Daoy (cell line): ENCODE measurements around the gene DBET. TPM values are rescaled to one million over a fixed set of nuclear protein-coding genes. Genes with fewer than 3 reads are reported as not detected.
"Not testable (repeated sequence)": the region's sequence is repeated elsewhere in the genome, so short reads cannot be mapped to it uniquely, and the experiment has no call there.

ENCODE experiments used
- DNase-seq: peaks from one replicate; pipeline ENCODE4 v3.0.0-alpha.2; 2015; ENCODE audit warnings: low read depth
- total RNA-seq: library from RNA; depleted of rRNA; stranded (reverse); fragments of >200 nt; shearing (Covaris generic); gene quantifications from 2 replicates; pipeline ENCODE4 v1.2.3, GENCODE V29; 2014; rRNA removed

DBET gene
- not detected in 2 replicates for total RNA-seq

DNA sequence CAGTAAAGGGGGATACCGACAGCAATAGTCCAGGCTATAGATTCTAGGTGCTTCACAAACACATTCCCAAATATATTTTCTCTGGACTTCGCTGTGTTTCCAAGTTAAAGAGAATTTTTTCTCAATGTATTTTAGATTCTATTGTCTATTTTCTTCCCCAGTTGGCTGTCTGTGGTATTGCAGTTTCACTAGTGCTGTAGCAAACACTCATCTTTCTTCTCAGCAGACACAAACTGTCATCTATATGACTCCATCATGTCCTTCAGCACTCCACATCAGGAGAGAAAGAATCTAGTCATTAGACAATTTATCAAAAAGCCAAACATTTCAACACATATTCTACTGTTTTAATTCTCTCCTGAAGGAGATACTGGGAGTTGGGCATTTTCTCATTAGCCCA, at the start of gene DBET:
DBET (plus strand) TSS at position 161 of the 400 bp plus-strand sequence.
- not testable (repeated sequence) for DNase-seq

DNA sequence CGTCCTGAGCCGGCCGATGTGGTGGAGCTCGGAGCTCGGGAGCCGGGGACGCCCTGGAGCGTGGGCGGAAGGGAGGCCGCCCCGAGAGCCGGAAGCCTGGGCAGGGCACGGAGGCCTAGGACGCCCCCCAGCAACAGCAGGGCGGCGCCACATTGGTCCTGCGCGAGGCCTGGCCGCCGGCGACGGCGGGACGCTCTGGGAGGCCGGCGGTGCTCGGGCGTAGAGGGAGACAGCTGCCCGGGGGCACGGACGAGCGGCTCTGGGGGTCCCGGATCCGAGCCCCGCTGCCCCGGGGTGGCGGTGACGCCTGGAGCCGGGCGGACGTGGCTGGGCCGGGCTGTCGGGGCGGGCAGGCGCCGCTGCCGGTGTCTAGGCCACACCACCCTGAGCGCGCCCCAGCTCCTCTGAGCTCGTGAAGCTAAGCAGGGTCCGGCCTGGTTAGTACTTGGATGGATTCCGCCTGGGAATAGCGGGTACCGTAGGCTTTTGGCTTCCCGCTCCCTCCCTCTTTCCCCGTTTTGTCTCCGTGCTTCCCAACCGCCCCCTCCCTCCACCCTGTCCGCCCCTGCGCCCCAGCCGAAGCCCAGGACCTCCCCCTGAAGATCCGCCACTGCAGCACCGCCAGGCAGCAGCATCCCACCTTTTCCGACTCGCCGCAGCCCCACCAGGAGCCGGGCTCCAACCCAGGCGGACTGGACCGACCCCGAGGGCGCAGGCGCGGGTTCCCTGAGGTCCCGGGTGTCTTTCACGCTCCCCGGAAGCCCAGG, 49.3 kb upstream of the DBET start:
- DNase-seq = peak; percentile 74

DNA sequence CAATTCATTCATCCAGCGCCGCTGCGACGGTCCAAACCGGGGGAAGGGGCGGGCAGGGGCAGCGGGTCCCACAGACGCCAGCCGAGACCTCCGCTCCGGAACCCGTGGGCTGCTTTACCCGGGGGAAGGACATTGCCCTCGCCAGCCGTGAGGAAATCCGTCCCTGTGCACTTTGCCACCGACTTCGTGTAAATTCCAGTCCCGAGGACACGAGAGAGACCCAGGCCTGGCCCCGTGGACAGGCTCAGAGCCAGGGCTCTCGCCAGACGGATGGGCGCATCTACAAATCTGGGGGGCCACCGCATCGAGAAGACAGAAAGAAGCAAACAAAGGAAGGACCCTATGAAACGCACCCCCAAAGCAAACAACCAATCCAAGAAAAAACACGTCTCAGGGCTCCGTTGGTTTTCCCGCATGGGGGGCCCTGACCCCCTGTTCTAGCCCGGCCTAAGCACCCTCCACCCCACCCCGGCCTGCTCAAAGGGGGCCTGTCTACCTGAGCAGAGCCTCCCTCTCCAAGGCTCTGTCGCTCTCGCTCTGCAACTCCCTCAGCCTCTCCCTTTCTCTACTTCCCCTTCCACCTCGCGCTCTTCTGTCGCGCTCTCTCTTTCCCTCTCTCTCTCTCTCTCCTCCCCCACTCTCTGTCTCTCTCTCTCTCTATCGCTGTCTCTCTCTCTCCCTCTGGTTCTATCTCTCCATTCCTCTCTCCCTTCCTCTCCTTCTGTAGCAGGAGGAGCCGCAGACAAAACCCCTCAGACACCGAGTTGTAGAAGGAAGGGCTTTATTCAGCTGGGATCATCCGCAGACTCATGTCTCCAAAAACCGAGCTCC, 48.5 kb upstream of the DBET start:
- DNase-seq = peak; percentile 4

DNA sequence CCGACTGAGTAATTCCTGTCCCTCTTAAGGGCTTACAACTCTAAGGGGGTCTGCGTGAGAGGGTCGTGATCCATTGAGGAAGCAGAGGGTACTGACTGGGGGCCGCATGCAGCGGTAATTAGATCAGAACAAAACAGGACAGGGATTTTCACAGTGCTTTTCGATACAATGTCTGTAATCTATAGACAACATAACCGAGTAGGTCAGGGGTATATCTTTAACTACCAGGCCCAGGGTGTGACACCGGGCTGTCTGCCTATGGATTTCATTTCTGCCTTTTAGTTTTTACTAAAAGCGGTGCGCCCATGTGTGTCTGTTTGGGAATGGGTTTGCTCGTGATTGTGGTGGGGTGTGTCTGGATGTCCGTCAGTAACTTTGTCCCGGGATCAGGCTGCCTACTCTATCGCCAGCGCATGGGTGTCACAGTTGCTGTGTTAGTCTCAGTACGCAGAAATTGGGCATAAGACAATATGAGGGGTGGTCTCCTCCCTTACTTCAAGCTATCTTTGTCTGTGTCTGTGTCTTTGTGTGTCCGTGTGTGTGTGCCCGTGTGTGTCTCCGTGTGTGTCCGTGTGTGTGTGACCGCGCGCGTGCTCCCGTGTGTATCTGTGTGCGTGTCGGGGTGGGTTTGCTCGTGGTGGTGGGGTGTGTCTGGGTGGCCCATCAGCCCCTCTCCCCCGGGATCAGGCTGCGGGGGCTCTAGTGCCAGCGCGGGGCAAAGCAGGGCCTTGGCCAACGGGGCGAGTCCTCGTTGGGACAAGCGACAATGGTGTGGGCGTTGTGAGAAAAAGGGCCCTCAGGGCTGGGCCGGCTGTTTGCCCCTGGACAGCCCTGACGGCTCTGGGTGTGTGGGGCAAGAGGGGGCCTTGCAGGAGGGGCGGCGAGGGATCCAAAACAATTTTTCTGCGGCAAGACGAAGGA, 47.7 kb upstream of the DBET start:
- DNase-seq = no peak

DNA sequence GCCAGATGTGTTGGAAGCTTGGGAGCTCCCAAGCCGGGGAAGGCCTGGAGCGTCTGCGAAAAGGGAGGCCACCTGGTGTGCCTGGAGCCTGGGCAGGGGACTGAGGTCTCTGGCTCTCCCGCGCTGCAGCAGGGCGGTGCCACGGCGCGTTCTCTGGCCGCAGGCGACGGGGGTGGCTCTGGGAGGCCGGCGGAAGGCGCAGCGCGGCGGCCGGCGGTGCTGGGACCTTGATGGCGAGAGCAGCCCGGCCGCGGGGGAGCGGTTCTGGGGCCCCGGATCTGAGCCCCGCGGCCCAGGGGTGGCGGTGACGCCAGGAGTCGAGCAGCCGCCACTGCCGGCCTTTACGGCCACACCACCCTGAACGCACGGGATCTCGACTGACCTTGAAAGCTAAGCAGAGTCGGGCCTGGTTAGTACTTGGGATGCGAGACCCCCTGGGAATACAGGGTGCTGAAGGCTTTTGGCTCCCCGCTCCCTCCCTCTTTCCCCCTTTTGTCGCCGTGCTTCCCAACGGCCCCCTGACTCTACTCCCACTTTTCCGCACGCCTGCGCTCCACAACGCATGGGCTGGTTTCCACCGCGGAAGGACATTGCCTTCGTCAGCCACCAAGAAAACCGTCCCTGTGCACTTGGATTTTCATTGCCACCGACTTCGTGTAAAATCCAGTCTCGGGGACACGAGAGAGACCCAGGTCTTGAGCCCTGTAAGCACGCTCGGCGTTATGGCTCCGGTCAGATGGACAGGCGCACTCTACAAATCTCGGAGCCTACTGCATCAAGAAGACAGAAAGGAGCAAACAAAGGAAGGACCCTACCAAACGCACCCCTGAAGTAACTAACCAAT, 46.7 kb upstream of the DBET start:
- DNase-seq = peak; percentile 17

DNA sequence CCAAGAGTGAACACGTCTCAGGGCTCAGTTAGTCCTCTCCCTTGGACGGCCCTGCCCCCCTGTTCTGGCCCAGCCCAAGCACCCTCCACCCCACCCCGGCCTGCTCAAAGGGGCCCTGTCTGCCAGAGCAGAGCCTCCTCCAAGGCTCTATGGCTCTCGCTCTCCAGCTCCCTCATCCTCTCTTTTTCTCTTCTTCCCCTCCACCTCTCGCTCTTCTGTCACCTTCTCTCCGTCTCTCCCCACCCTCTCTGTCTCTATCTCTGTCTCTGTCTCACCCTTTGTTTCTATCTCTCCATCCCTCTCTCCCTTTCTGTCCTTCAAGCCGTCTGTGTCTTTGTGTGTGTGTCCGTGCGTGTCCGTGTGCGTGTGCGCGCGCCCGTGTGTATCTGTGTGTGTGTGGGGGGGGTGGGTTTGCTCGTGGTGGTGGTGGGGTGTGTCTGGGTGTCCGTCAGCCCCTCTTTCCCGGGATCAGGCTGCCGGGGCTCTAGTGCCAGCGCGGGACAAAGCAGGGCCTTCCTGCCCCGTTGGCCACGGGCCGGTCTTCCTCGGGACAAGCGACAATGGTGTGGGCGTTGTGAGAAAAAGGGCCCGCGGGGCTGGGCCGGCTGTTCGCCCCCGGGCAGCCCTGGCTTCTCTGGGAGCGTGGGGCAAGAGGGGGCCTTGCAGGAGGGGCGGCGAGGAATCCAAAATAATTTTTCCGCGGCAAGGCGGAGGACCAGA, 45.9 kb upstream of the DBET start:
- DNase-seq = no peak

DNA sequence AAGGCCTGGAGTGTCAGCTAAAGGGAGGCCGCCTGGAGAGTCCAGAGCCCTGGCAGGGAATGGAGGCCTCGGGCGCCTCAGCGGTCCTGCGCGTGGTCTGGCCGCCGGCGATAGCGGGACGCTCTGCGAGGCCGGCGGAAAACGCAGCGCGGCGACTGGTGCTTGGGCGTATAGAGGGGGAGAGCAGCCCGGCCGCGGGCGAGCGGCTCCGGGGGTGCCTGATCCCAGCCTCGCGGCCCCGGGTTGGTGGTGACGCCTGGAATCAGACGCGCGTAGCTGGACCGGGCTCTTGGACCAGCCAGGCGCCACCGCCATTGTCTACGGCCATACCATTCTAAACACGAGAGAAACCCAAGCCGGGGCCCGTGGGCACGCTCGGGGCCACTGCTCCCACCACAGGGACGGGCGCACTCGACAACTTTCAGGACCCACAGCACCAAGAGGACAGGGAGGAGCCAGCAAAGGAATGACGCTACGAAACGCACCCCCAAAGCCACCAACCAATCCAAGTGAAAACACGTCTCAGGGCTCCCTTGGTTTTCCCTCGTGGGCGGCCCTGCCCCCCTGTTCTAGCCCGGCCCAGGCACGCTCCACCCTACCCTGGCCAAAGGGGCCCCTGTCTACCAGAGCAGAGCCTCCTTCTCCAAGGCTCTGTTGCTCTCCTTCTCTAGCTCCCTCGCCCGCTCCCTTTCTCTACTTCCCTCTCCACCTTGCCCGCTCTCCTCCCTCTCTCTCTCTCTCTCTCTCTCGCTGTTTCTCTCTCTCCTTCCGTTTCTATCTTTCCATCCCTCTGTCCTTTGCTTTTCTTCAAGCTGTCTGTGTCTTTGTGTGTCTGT, 45.1 kb upstream of the DBET start:
- peak; percentile 36 for DNase-seq

DNA sequence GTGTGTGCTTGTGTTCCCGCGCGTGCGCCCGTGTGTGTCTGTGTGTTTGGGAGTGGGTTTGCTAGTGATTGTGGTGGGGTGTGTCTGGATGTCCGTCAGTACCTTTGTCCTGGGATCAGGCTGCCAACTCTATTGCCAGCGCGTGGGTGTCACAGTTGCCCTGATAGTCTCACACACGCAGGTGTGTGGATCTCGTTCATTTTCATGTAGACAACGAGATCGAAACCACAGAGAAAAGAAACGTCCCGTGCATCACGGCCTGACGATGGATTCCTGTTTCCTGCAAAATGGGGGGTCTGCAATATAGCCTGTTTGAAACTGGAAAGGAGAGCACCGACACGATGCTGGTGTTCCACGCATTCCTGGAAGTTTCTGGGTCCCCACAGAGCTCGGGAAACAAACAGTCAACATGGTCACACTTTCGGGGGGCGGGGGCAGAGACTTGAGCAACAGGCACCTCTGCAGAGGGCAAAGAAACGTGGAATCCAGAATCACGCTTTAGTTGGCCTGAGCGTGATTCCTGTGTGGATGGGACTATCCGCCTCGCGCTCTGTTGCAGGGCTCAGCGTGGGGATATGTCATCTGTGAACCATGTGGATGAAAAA, 44.3 kb upstream of the DBET start:
- DNase-seq = not testable (repeated sequence)

DNA sequence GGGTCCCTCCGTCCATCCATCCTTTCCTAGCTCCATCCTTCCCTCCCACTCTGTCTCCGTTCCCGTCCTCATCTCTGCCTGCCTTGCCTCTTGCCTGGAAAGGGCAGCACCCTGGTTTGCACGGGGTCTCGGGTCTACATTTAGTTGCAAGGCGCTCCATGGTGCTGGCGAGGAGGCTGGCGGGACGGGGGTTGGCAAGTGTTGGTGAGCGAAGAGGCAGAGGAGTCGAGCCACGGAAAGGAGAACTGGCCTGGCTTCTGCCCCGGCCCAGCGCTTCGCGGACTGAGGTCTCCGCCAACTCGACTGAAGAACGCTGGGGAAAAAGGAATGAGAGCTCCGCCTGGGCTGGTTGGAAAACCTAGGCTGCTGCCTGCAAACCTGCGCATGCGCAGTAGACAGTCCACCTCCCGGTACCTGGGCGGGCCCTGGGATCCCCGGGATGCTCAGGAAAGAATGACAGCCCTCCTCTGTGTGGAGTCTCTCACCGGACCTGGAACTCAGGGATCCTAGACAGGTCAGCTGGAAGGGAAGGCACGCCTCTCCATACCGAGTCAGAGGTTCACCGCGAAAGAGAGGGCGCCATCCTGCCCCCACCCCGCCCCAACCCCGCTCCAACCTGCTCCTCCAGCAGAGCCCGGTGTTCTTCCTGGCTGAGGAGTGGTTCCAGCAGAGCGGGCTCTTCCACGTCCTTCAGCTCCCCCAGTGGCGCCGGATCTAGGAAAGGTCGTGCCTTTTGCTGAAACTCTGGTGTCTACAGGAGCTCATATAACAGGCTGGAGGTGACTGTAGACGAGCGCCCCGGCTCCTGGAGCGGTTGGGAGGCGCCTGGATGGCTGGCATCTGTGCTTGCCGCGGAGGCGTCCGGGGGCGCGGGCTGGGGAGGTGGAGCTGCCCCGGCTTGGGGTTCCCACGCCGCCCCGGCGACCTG, 43.2 kb upstream of the DBET start:
- DNase-seq = peak; percentile 78

DNA sequence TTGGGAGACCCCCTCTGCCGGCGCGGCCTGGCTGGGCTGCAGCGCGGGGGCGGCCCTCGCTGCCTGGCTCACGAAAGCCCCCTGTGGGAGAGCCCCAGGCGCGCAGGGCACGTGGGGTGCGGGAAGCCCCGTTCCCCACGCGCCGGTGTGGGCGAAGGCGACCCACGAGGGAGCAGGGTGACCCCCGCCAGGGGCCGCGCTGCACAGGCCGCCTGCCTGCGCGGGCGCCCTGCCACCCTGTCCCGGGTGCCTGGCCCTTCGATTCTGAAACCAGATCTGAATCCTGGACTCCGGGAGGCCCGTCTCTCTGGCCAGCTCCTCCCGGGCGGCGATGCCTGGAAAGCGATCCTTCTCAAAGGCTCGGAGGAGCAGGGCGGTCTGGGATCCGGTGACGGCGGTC, 42.3 kb upstream of the DBET start:
- not testable (repeated sequence) for DNase-seq

DNA sequence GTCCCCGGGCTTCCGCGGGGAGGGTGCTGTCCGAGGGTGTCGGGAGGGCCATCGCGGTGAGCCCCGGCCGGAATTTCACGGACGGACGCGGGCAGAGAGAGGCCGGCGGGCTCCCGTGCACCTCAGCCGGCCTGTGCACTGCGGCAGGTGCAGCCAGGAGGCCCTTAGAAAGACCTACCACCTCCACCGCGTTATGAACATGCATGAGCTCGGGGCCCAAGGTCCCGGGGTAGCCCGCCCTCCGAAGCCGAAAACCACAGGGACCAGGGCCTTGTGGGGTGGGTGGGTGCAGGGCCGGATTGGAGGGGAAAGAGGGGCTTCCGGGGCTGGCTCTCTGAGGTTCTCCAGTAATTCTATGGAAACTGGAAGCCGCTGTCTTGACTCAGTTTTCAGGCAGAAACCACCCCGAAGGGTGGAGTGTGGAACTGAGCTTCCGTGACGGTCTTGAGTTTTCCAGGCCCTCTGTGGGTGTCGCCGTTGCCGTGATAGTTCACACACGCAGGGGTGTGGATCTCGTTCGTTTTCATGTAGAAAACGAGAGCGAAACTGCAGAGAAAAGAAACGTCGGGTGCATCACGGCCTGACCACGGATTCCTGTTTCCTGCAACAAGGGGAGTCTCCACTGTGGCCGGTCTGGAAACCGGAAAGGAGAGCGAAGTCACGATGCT, 41.6 kb upstream of the DBET start:
- not testable (repeated sequence) for DNase-seq

DNA sequence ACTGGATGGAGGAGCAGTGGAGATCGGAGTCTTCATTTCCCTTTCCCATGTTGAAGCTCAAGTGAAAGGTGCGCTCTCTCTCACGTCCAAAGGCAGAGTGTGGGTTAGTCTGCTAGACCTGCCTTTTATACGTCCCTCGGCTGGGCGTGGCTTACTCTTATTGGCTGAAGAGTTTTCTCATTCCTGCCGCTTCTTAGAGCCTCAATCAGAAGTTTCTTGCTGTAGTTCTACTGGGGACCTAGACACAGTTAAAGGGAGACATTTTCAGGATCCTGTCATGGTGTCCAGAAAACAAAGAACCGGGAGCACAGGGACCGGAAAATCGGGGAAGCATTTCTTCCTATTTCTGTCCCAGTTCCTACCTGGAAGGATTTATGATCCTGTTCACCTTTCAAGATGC, 37.1 kb upstream of the DBET start, which contains the start of gene FRG2:
FRG2 (minus strand) TSS at position 101 of the 400 bp plus-strand sequence; CDS start at position 49, 52 bp downstream.
- DNase-seq = not testable (repeated sequence)

DNA sequence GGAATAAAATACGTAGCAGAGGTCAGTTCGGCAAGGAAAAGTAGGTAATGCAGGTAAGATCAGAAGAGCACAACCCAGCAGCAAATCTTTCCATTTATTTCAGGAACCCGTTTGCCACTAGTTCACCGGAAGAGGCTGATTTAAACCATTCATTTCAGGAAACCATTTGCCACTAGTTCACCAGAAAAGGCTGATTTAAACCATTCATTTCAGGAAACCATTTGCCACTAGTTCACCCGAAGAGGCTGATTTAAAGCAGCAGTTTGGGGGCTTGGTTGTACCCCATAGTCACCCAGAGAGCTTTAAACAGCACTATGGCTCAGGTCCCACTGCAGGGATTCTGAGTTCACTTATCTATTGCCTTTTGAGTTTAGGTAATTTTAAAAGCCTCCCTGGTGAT, 33.0 kb upstream of the DBET start:
- not testable (repeated sequence) for DNase-seq

DNA sequence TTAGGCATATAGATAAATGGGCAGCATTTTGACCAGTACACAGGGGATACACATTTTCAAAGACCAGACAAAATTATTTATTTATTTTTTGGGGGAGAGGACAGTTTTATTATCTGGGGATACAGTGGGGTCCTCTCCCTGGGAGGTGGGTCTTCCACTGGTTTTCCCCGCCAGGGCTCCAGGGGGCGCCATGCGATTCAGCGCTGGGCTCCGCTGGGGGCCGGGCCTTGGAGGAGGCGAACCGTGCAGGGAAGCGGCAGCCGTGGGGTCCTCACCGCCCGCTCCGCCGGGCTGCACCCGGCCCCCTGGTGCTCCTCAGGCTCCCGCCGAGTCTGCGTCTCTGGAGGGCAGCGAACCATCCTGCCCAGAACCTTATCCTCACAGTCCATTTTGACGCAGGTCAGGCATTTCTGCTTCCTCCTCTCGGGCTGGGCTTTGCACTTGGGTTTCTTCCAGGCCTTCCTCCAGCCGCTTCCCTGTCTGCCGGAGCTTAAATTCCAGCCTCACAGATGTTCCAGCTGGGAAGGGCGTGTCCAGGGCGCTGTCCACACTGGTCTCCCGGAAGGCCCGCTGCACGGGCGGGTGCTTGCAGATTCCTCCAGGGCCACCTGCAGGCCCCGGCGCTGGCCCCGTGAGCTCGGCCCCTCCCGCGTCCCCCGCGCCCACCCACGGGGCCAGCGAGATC, 26.5 kb upstream of the DBET start:
- not testable (repeated sequence) for DNase-seq

DNA sequence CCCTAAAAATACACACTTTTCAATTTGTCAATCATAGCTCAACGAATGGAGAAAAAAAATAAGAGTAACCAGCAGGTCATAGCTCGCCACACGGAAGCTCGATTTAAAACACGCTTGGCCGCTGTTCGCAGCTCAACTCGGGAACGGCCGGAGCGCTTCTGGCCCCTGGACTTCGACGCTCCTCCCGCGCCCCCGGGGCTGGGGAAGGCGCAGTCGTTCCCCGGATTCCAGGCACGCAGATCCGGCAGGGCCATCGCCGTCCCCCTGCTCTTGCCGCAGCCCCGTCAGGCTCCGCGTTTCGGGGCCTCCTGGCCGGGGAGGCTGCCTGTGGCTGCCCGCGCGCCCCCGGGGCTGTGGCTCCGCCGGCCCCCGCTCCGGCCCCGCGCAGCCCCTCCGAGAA, 23.4 kb upstream of the DBET start:
- not testable (repeated sequence) for DNase-seq

DNA sequence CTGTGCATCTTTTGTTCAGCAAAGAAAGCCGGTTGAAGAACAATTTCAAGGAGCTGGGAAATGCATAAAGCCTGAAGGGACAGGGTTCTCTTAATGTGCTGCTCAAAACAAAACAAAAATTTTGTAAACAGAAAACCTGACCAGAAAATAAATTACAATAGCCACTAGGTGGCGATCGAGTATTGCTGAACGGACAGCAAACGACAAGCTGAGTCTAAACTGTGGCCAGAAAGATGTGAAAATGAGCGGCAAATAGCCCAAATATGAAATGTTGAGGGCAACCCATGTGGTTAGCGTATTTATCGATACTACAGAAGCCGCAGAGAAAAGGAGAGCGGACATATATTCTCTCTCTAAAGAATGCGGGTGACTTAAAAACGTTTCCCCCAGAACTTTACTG, 16.7 kb upstream of the DBET start:
- DNase-seq = not testable (repeated sequence)
